Fibroblast of lung (primary cell): ENCODE data around the gene MPP2.

Experiments
- CTCF ChIP-seq, 2 donors: IDR thresholded peaks in 1 of 2; conservative IDR thresholded peaks in 1 of 2; 1 replicate in 1 of 2; 2 replicates in 1 of 2; pipeline ENCODE4 v1.5.1; 2011 to 2012; ENCODE audit warnings: low read length in 2 of 2, control low read depth in 1 of 2, inconsistent platforms in 1 of 2, low read depth in 1 of 2, mild to moderate bottlenecking in 1 of 2
- EZH2 ChIP-seq: IDR thresholded peaks from 2 replicates; pipeline ENCODE4 v1.5.1; 2012; ENCODE audit warnings: low read length, control low read depth, mild to moderate bottlenecking; ENCODE audit errors: missing control alignments

- TF ChIP-seq CTCF (conservative IDR thresholded peaks at IDR 0.05 in 1 of 2, IDR thresholded peaks at IDR 0.05 in 1 of 2; ENCODE audit: low read depth in 1 of 2, low read length in 2 of 2) (no peak), EZH2 (no peak)
Measured at GRCh38 chr17:43854498-43854897, 52.8 kb downstream of the MPP2 start.
